HG03571 (cell line): ENCODE results near the gene ILDR2.
A peak's percentile ranks its signal among the peaks of the same experiment; 100 is the strongest.
"Not testable (repeated sequence)": the region's sequence is repeated elsewhere in the genome, so short reads cannot be mapped to it uniquely, and the experiment has no call there.

Experiments
- ATAC-seq: cut with Tn5 transposase; IDR thresholded peaks from one replicate; pipeline ENCODE4 v1.9.1; 2021; ENCODE audit not compliant: unreplicated experiment

The ILDR2 gene

GRCh38 chr1:166889776-166890175 is 85.6 kb downstream of the ILDR2 start:
- ATAC-seq = no peak

GRCh38 chr1:166888373-166889111 is 86.8 kb downstream of the ILDR2 start:
- no peak for ATAC-seq

DNA sequence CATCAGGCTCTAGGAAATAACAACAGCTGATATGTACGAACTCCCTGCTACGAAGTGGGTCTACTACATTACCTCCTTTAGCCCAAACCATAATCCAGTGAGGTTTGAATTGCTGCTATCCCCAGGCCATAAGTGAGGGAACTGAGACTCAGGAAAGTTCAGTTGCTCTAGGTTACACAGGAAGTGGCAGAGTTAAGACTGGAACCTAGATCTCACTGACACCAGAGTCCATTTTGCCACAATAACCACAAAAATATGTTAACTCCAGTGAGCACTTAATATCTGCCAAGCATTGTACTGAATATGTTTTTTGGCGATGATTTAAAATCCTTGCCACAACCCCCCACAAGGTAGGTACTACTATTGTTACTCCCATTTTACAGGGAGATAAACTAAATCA is 90.4 kb downstream of the ILDR2 start:
- no peak for ATAC-seq

- no peak for ATAC-seq
These were observed 91.2 kb downstream of the ILDR2 start for GRCh38 chr1:166884040-166884642.

DNA sequence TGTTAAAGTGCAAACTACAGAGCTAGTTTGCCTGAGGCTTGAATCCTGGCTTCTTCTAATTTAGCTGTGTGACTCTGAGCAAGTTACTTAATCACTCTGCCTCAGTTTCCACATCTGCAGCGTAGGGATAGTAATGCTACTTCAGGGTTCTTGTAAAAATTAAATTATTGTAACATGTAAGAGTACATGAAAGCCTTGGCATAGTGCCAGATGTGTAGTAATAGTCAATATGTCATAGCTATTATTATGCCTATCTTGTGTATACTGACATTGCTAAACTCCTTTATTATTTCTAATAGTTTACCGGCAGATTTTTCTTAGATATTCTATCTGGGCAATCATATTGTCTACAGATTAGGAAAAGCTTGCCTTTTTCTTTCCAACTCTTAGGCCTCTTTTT is 92.4 kb downstream of the ILDR2 start:
- ATAC-seq = no peak

GRCh38 chr1:166878173-166878917 is 97.0 kb downstream of the ILDR2 start:
- ATAC-seq = not testable (repeated sequence)

DNA sequence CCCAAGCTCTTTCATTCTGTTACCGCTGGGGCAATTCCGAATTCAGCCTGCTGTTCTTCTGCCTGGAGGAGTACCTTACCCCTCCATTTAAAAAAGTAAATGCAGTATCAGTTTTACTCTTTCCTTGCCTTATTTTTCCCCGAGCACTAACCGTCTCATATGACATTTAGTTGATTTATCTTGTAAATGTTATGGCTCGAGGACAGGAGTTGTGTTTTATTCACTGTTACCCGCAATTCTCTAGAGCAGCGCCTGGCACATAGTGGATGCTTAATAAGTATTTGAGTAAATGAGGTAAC is 98.9 kb downstream of the ILDR2 start:
- no peak for ATAC-seq

DNA sequence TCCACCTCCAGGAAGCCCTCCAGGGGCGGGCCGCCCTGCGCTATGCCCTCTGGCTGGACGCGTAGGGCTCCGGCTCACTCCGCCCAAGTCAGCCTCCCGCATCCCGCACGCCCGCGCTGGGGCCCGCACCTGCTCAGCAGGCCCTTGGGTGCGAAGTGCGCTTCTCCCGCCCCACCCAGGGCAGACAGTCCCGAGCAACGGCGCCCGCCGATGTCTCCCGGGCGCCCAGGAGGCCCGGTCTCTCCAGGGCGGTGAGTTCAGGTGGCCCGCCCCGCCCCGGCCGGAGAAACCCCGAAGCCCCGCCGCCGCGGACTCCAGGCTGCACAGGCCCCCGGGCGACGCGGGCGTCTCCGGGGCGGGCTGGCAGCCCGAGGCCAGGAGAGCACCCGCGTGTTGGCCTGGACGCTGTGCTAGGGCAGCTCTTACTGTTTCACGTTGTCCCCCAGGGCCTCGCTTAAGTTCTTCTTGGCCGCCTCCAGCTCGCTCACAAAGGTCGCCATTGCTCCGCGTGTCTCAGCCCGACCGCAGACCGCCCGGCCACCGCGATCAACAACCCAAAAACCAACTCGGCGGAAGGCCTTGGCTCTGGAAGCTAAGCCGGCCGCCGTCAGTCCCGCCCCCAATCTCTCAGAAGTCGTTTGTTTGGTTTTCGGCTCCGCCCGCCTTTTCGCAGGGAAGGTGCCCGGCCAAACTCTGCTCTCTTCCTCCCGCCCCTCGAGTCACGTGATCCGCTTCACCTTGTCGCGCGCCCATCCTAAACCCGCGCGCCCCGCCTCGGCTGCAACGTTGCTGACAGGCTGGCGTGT is 99.4 kb downstream of the ILDR2 start, which contains the start of gene TADA1:
Gene TADA1, minus strand, starts transcription at position 531 of the 806 bp plus-strand sequence. Its CDS starts 31 bp downstream, at position 500.
- peak; percentile 91 for ATAC-seq

- no peak for ATAC-seq
These were observed 100.0 kb downstream of the ILDR2 start for GRCh38 chr1:166875302-166875733.

GRCh38 chr1:166874464-166874863 is 100.9 kb downstream of the ILDR2 start:
- ATAC-seq = no peak

- ATAC-seq = no peak
These were observed 104.8 kb downstream of the ILDR2 start for GRCh38 chr1:166870584-166870983.

DNA sequence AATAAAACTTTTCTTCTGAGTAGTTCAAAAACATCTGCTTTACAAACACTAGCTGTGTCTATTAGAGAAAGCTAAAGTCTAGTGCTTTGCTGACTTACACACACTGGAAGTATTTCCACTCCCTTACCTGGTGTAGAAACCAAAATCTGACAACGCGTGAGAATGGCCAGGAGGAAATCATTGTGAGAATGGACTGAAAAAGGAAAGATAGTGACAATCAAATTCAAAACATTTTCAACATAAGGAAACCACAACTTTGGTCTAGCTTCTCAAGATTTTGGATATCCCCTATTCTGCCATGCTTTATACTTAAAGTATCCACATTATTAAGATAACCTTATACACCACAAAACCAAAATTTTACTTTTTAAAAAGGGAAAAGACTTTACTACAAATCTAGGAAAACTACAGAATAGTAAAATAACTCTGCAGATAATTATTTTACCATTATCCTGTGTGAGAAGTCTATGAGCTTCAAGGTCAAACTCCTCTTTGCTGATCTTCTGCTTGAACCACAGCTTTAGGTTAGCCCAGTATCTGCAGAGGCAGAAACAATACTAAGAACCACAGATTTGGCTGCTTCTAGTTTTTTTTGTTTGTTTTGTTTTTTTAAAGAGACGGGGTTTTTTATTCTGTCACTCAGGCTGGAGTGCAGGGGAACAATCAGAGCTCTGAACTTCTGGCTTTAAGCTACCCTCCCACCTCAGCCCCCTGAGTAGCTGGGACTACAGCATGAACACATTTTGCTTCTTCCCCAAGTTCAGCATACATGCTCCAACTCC is 105.8 kb downstream of the ILDR2 start:
- no peak for ATAC-seq

- ATAC-seq = no peak
These were observed 106.7 kb downstream of the ILDR2 start for GRCh38 chr1:166868639-166869038.

GRCh38 chr1:166865926-166866325 is 109.4 kb downstream of the ILDR2 start:
- ATAC-seq = no peak

DNA sequence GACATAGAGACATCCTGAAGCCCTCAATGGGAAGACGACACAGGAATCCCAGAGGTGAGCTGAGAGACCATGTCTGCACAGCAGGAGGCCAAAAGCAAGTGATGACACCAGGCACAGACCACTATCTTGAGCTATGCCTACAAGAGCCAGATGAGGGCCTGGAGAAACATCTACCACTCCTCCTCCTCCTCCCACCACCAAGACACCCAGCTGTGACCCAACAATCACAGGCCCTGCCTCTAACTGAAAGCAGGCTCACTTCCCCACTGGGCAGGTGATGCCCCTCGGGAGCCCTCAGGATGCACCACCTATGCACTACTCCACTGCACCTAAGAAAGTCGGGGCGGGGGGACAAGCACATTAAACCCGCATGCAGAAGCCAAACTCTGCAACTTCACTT is 115.7 kb downstream of the ILDR2 start:
- no peak for ATAC-seq

DNA sequence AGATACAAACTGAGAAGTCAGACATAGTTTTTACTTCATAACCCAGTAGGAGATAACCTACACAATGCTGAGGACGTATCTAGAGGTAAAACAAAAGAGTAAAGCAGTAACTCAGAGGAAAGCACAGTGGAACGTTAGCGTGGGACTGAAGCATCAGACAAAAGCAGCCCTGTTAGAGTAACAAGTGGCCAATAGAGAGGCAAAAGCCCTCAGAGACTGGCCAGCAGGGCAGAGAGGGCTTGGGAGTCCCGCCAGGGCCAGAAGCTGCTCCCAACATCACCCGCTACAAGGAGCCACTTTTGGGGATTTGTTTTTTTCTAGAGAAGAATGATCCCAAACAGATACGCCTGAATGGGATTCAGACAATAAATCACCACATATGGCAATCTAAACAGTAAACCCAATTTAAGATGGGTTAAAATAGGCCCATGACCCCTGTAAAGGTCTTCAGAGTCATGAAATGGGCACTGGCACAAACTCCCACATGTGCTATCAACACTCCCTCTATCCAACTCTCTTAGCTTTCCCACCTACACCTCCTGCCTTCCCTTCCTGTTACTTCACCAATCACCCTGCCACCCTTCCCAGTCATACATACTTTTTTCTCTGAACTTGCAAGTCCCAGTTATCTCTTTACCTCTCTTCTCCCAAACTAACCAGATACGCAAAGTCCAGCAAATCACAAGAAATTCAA is 116.5 kb downstream of the ILDR2 start:
- no peak for ATAC-seq
